Measurements from ENCODE around the gene KCNIP4. TPM values are rescaled to one million over a fixed set of nuclear protein-coding genes. Genes with fewer than 3 reads are reported as not detected.
A peak's percentile ranks its signal among the peaks of the same experiment; 100 is the strongest.

Gene KCNIP4
- total RNA-seq, 1 donor, result not detected

DNA sequence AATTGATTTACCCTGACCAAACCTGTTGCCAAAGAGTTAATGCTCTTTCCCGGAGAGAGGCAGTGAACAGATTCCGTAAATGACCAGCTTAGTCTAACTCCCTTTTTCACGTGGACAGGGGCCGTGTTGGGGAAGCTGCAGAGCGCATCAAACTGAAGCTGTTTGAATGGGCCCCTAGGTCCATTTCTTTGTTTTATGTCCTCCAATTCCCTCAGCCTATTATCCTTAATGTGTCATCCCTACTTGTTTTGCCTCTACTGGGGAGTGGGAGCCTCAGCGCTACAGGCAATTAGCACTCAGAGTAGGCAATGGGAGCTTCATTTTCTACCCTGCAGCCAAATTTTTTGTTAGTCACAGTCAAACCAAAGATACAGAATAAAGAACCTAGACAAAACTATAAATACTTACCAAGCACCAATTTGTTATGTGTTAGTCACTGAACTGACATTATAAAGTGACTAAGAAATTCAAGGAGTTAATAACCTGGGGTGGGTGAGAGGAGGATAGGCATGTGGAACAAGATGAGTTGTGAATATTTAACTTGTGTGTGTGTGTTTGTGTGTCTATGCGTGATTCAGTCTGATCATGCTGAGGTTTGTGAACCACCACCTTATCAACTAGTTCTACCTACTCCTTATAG, 830.9 kb downstream of the KCNIP4 start:
- no peak for DNase-seq (ENCODE audit: low read depth in 2 of 3, low spot score in 2 of 3)

GRCh38 chr4:21113496-21114223, 834.9 kb downstream of the KCNIP4 start:
- DNase-seq (ENCODE audit: low read depth in 2 of 3, low spot score in 2 of 3), result no peak

- DNase-seq (ENCODE audit: low read depth in 2 of 3, low spot score in 2 of 3), result no peak
These were observed 845.9 kb downstream of the KCNIP4 start for GRCh38 chr4:21102667-21103066.

DNA sequence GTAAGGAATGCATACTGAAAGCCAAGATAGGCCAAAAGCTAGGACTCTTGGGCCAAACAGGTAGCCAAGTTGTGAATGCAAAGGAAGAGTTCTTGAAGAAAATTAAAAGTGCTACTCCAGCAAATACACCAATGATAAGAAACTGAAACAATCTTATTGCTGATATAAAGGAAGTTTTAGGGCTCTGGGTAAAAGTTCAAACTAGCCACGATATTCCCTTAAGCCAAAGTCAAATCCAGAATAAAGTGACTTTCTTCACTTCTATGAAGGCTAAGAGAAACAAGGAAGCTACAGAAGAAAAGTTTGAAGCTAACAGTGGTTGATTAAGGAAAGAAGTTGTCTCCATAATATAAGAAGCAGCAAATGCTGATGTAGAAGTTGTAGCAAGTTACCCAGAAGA, 850.7 kb downstream of the KCNIP4 start:
- no peak for DNase-seq (ENCODE audit: low read depth in 2 of 3, low spot score in 2 of 3)

- DNase-seq (ENCODE audit: low read depth in 2 of 3, low spot score in 2 of 3), result no peak
These were observed 851.5 kb downstream of the KCNIP4 start for GRCh38 chr4:21097026-21097425.

DNA sequence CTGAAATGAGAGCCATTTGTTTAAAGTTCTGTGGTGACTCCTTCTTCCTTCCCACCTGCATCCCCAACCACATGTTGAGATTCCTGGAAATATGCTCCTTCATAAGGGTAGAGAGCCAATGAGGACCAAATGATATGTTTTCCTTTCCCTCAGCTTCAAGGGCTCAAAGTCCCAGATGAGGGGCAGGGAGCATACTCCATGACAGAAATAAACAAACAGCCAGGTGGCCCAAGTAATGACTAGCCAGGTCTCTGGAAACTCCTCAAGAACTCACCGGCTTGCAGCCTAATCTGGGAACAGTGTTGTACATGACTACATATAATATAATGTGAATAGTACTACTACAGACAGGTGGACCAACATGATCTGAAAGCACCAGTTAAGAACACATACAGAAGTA, 856.0 kb downstream of the KCNIP4 start:
- no peak for DNase-seq (ENCODE audit: low read depth in 2 of 3, low spot score in 2 of 3)

GRCh38 chr4:21090094-21090666, 858.4 kb downstream of the KCNIP4 start:
- peak in 1 of 3 donors; percentile 1 for DNase-seq (ENCODE audit: low read depth in 2 of 3, low spot score in 2 of 3)

DNA sequence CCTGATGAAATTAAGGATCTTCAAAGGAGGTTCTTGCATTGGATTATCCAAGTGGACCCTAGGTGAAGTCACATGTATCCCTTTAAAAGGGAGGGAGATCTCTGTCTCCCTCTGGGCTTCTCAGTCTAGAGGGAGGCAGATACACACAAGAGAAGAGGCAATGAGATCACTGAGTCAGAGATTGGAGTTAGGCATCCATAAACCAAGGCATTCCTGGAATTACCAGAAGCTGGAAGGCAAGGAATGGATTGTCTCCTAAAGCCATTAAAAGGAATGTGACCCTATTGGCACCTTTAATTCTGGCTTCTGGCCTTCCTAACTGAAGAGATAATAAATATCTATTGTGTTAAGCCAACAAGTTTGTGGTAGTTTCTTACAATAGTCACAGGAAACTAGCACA, 865.2 kb downstream of the KCNIP4 start:
- DNase-seq (ENCODE audit: low read depth in 2 of 3, low spot score in 2 of 3), result no peak

- DNase-seq (ENCODE audit: low read depth in 2 of 3, low spot score in 2 of 3), result no peak
These were observed 870.6 kb downstream of the KCNIP4 start for GRCh38 chr4:21077967-21078366.

- DNase-seq (ENCODE audit: low read depth in 2 of 3, low spot score in 2 of 3), result no peak
These were observed 881.2 kb downstream of the KCNIP4 start for GRCh38 chr4:21067351-21067750.

DNA sequence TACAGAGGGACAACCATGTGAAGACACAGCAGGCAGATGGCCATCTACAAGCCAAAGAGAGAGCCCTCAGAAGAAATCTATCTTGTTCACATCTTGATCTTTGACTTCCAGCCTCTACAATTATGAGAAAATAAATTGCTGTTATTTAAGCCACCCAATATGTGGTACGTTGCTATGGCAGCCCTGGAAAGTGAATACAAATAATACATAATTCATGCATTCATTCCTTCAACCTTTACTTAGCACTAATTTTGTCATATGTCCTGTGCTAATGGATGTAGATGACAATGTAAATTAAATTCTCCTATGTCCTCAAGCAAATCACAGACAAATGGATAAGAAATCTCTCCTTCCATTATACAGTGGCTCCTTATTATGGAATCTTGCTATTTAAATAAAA, 886.7 kb downstream of the KCNIP4 start:
- no peak for DNase-seq (ENCODE audit: low read depth in 2 of 3, low spot score in 2 of 3)

DNA sequence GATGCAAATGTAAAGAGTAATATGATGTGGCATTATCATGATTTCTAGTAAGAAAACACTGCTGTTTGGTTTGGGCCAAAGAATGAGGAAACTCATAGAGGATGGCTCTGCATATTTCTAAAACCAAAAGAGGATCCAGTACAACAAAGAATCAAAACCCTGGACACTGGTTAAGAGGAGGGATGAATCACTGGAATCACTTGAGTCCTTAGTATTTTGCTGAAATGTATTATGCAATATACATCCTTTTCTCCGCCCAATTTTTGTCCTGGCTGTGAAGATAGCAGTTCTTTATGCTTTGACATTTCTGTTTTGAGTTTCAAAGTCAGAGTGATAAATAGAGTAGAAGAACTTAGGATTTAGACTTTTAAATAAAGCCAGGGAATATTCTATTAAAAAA, 902.4 kb downstream of the KCNIP4 start:
- DNase-seq (ENCODE audit: low read depth in 2 of 3, low spot score in 2 of 3), result no peak

GRCh38 chr4:21045119-21045518, 903.5 kb downstream of the KCNIP4 start:
- no peak for DNase-seq (ENCODE audit: low read depth in 2 of 3, low spot score in 2 of 3)

- peak in 1 of 3 donors; percentile 3 for DNase-seq (ENCODE audit: low read depth in 2 of 3, low spot score in 2 of 3)
These were observed 906.9 kb downstream of the KCNIP4 start for GRCh38 chr4:21041708-21042107.

- no peak for DNase-seq (ENCODE audit: low read depth in 2 of 3, low spot score in 2 of 3)
These were observed 913.8 kb downstream of the KCNIP4 start for GRCh38 chr4:21034728-21035127.

GRCh38 chr4:21032089-21032645, 916.4 kb downstream of the KCNIP4 start:
- no peak for DNase-seq (ENCODE audit: low read depth in 2 of 3, low spot score in 2 of 3)

GRCh38 chr4:21018817-21019216, 929.8 kb downstream of the KCNIP4 start:
- DNase-seq (ENCODE audit: low read depth in 2 of 3, low spot score in 2 of 3), result no peak

- DNase-seq (ENCODE audit: low read depth in 2 of 3, low spot score in 2 of 3), result no peak
These were observed 935.1 kb downstream of the KCNIP4 start for GRCh38 chr4:21013501-21013900.

DNA sequence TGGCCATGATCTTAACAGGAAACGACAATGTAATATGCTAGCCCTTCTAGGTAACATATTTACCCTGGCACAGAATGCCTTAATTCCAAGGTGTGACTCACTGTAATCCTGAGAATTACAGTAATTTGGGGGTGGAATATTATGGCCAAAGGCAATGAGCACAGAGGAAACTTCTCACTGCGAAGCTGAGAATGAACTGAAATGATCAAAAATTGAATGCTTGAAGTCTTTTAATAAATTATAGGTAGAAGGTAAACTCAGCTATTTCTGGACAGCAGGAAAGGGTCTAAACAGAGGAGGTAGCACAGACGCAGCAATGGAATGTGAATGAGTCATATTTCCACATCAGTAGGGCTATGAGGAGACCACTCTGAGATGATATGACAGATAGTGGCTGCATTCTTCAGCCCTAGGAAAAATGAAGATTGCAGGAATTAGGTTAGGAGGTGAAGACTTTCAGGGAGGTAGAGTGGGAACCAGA, 935.7 kb downstream of the KCNIP4 start:
- DNase-seq (ENCODE audit: low read depth in 2 of 3, low spot score in 2 of 3), result no peak

- DNase-seq (ENCODE audit: low read depth in 2 of 3, low spot score in 2 of 3), result no peak
These were observed 937.5 kb downstream of the KCNIP4 start for GRCh38 chr4:21011106-21011505.

DNA sequence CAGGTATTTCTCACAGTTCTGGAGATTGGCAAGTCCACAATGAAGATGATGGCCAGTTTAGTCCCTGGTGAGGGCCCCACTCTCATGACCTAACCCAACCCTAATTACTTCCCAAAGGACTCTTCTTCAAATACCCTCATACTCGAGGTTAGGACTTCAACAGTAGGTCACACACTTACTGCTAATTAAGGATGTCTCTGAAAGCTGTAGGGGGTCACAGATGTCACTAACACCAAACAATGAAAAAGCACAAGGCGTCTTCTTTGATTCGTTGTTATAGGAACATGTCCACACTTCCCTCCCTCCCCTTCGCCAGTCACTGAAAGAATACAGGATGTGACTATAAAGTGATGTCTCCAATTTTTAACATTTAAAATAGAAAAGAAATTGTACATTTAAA, 938.6 kb downstream of the KCNIP4 start:
- DNase-seq (ENCODE audit: low read depth in 2 of 3, low spot score in 2 of 3), result no peak

GRCh38 chr4:21005647-21006046, 942.9 kb downstream of the KCNIP4 start:
- no peak for DNase-seq (ENCODE audit: low read depth in 2 of 3, low spot score in 2 of 3)
